ENCODE results near the gene FBXO44. TPM values are rescaled to one million over a fixed set of nuclear protein-coding genes. Genes with fewer than 3 reads are reported as not detected.

The FBXO44 gene
- total RNA-seq, 2 donors from 2014 or later = 29.1 to 39.1 TPM

DNA sequence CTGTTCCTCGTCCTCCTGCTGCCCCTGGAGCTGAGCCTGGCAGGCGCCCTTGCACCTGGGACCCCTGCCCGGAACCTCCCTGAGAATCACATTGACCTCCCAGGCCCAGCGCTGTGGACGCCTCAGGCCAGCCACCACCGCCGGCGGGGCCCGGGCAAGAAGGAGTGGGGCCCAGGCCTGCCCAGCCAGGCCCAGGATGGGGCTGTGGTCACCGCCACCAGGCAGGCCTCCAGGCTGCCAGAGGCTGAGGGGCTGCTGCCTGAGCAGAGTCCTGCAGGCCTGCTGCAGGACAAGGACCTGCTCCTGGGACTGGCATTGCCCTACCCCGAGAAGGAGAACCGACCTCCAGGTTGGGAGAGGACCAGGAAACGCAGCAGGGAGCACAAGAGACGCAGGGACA is 51.6 kb downstream of the FBXO44 start:
- Mint-ChIP-seq H3K27me3 (ENCODE audit: insufficient read depth) (no peaks in the 10 kb centered on the region), H3K9me3 (no peaks in the 10 kb centered on the region), H3K4me1 (peaks cover 31% of the 10 kb centered on the region), H3K4me3 (no peak overlapping the region), H3K27ac (no peak overlapping the region), H3K36me3 (ENCODE audit: low read depth) (no peaks in the 10 kb centered on the region)
- no peak overlapping the region for H3K27ac ChIP-seq (ENCODE audit: low read depth, low read length)
- DNase-seq = no peak
- no peaks in the 10 kb centered on the region for H3K9me3 ChIP-seq (ENCODE audit: control insufficient read depth, low read length)
- H3K4me3 ChIP-seq (ENCODE audit: low read length) = no peak overlapping the region
- 90 to 92% methylated on average over 9 to 14 of the region's 14 CpGs for WGBS, 2 experiments (ENCODE audit: insufficient coverage in 1 of 2, insufficient read length in 1 of 2)
- no peaks in the 10 kb centered on the region for H3K27me3 ChIP-seq (ENCODE audit: control insufficient read depth, insufficient read depth, low read length, poor library complexity, severe bottlenecking)
- TF ChIP-seq, protein P1, sequence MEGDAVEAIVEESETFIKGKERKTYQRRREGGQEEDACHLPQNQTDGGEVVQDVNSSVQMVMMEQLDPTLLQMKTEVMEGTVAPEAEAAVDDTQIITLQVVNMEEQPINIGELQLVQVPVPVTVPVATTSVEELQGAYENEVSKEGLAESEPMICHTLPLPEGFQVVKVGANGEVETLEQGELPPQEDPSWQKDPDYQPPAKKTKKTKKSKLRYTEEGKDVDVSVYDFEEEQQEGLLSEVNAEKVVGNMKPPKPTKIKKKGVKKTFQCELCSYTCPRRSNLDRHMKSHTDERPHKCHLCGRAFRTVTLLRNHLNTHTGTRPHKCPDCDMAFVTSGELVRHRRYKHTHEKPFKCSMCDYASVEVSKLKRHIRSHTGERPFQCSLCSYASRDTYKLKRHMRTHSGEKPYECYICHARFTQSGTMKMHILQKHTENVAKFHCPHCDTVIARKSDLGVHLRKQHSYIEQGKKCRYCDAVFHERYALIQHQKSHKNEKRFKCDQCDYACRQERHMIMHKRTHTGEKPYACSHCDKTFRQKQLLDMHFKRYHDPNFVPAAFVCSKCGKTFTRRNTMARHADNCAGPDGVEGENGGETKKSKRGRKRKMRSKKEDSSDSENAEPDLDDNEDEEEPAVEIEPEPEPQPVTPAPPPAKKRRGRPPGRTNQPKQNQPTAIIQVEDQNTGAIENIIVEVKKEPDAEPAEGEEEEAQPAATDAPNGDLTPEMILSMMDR (conservative IDR thresholded peaks at IDR 0.05) = no peak
- H3K4me1 ChIP-seq (ENCODE audit: control insufficient read depth, insufficient read depth, low read length) = peaks cover 8% of the 10 kb centered on the region
- H3K36me3 ChIP-seq (ENCODE audit: control insufficient read depth, insufficient read depth, low read length) = no peaks in the 10 kb centered on the region
- no peak overlapping the region for H3K9ac ChIP-seq (ENCODE audit: extremely low read depth, low read length, poor library complexity, severe bottlenecking)

DNA sequence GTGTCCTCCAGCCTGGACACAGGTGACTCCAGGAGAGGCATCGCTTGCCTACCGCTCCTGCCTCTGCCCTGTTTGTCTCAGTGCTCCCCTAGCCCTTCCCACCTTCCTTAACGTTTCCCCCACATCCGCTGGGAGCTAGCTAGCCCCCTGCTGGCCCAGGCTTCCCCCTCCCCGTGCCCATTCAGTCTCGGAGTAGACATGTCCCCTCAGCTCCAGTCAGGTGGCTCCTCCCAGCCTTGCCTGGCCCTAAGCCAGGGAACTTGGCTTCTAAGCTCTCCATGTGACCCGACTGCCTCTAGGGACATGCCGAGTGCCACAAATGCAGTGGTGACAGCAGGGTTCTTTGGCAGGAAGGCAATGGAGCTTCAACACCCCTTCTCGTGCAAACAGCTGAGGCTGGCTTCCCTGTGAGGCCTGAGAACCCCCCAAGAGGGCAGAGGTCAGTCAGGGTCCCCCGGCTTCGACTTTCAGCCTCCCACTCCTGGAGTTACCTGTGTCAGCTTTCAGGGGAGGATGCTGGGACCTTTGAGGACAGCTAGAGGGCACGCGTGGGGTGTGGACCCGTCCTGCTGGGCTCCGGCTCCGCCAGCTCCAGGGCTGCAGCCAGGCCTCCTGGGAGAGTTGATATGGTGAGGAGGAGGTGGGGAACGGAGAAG is 53.1 kb downstream of the FBXO44 start:
- Mint-ChIP-seq H3K4me1 (peaks cover 30% of the 10 kb centered on the region), H3K4me3 (no peak overlapping the region), H3K27me3 (ENCODE audit: insufficient read depth) (no peaks in the 10 kb centered on the region), H3K27ac (peak overlapping the region; percentile 75), H3K9me3 (no peaks in the 10 kb centered on the region), H3K36me3 (ENCODE audit: low read depth) (no peaks in the 10 kb centered on the region)
- DNase-seq = peak; percentile 78
- H3K4me3 ChIP-seq (ENCODE audit: low read length) = no peak overlapping the region
- no peaks in the 10 kb centered on the region for H3K9me3 ChIP-seq (ENCODE audit: control insufficient read depth, low read length)
- H3K36me3 ChIP-seq (ENCODE audit: control insufficient read depth, insufficient read depth, low read length) = no peaks in the 10 kb centered on the region
- TF ChIP-seq, protein P1 (conservative IDR thresholded peaks at IDR 0.05) = no peak
- no peak overlapping the region for H3K9ac ChIP-seq (ENCODE audit: extremely low read depth, low read length, poor library complexity, severe bottlenecking)
- H3K4me1 ChIP-seq (ENCODE audit: control insufficient read depth, insufficient read depth, low read length) = peaks cover 8% of the 10 kb centered on the region
- no peaks in the 10 kb centered on the region for H3K27me3 ChIP-seq (ENCODE audit: control insufficient read depth, insufficient read depth, low read length, poor library complexity, severe bottlenecking)
- 74 to 79% methylated on average over 7 to 17 of the region's 17 CpGs for WGBS, 2 experiments (ENCODE audit: insufficient coverage in 1 of 2, insufficient read length in 1 of 2)
- H3K27ac ChIP-seq (ENCODE audit: low read depth, low read length) = no peak overlapping the region

DNA sequence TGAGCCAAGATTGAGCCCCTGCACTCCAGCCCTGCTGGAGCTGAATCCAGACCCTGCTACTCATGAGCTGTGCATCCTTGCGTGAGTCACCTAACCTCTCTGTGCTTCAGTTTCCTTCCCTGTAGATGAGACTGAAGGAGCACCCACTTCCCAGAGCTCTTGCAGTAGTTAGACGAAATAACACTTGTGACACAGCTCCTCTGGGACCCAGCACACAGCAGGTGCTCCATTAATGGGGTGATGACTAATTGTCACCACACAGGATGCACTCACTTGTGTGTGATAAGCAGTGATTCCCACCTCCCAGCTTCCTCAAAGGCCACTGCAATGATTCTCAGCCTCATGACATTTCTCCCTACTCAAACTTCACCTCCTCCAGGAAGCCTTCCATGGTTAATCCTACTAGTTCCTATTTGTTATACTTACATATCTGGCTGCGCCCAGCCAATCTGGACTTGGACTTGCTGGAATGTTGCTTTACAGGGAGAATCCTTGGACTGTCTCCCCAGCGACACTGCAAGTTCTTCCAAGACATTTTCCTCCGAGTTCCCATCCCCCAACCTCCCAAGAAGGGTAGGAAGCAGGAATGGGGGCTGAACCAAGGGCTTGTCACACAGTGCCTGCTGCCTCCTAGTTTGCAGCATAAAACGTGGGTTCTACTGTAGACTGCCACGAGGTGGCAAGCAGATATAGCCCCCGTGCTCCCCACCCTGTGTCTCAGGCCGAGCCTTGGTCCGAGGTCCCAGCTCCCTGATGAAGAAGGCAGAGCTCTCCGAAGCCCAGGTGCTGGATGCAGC is 54.1 kb downstream of the FBXO44 start:
- Mint-ChIP-seq H3K9me3 (no peaks in the 10 kb centered on the region), H3K27me3 (ENCODE audit: insufficient read depth) (no peaks in the 10 kb centered on the region), H3K36me3 (ENCODE audit: low read depth) (no peaks in the 10 kb centered on the region), H3K27ac (no peak overlapping the region), H3K4me1 (peaks cover 29% of the 10 kb centered on the region), H3K4me3 (no peak overlapping the region)
- TF ChIP-seq, protein P1 (conservative IDR thresholded peaks at IDR 0.05) = no peak
- no peak overlapping the region for H3K9ac ChIP-seq (ENCODE audit: extremely low read depth, low read length, poor library complexity, severe bottlenecking)
- no peak overlapping the region for H3K4me3 ChIP-seq (ENCODE audit: low read length)
- no peak for DNase-seq
- H3K4me1 ChIP-seq (ENCODE audit: control insufficient read depth, insufficient read depth, low read length) = peaks cover 8% of the 10 kb centered on the region
- no peaks in the 10 kb centered on the region for H3K36me3 ChIP-seq (ENCODE audit: control insufficient read depth, insufficient read depth, low read length)
- H3K9me3 ChIP-seq (ENCODE audit: control insufficient read depth, low read length) = no peaks in the 10 kb centered on the region
- H3K27ac ChIP-seq (ENCODE audit: low read depth, low read length) = no peak overlapping the region
- 90 to 95% methylated on average over 8 to 11 of the region's 11 CpGs for WGBS, 2 experiments (ENCODE audit: insufficient coverage in 1 of 2, insufficient read length in 1 of 2)
- no peaks in the 10 kb centered on the region for H3K27me3 ChIP-seq (ENCODE audit: control insufficient read depth, insufficient read depth, low read length, poor library complexity, severe bottlenecking)
